Measurements from ENCODE around the gene SAMD1. TPM values are rescaled to one million over a fixed set of nuclear protein-coding genes. Genes with fewer than 3 reads are reported as not detected.

SAMD1 gene
- total and polyA plus RNA-seq, 2 of the 13 experiments (the other 11 are each of a cell fraction or from before 2014, with no cell fraction given), result 17.5 to 45.0 TPM

- no peak overlapping the region for H3K27ac ChIP-seq (ENCODE audit: extremely low read length, insufficient read depth, low read length)
- no peaks in the 10 kb centered on the region for H3K79me2 ChIP-seq (ENCODE audit: insufficient read depth, low read length)
- in situ Hi-C loops (cut with HindIII; ENCODE audit: extremely low pct_ligation_motif_present, low pct_unique_long_range_greater_than_20kb), result loop anchor here (25.0 kb wide), 1 partner anchor 295 kb away; the partner anchor contains the start of genes C19orf53 and MRI1
- no peak for TF ChIP-seq ZNF503 (CRISPR knock-in tag; IDR thresholded peaks at IDR 0.05)
- TF ChIP-seq AHR (CRISPR knock-in tag; IDR thresholded peaks at IDR 0.05), result no peak
- DNase-seq (ENCODE audit: low spot score) (no peak), ATAC-seq (no peak), FAIRE-seq (no peak)
- intact Hi-C loops (cut with micrococcal nuclease; ENCODE audit: unreplicated experiment), result no loop called here
- peaks cover 32% of the 10 kb centered on the region for H3K4me1 ChIP-seq (ENCODE audit: insufficient read depth, low read length)
- H3K4me3 ChIP-seq (replicated peaks in 1 of 3; ENCODE audit: insufficient read depth in 1 of 3, low read depth in 2 of 3, low read length in 3 of 3), result no peak overlapping the region
- H3K27me3 ChIP-seq (ENCODE audit: control insufficient read depth in 1 of 2, insufficient read depth in 2 of 2, low read length in 2 of 2), result no peaks in the 10 kb centered on the region
- no peaks in the 10 kb centered on the region for H4K20me1 ChIP-seq (ENCODE audit: insufficient read depth, low read length)
- no peak overlapping the region for H3K9ac ChIP-seq (ENCODE audit: insufficient read depth, low read depth, low read length)
- ChIA-PET POLR2A (interaction anchor here (1.4 kb wide), 1 partner anchor 15 kb away, joined by 3 read pairs; no protein-coding TSS in a partner anchor), CTCF (ENCODE audit: low intra/inter-chr PET ratio, low total read pairs) (no interaction called here)
- BruUV-seq (replicated peaks), result no TSS peak
- H2AFZ ChIP-seq (ENCODE audit: low read length), result no peak overlapping the region
- WGBS (ENCODE audit: low lambda C conversion rate), result 83% methylated on average over 16 of the region's 19 CpGs
- H3K9me3 ChIP-seq (ENCODE audit: low read length), result no peaks in the 10 kb centered on the region
- H3K4me2 ChIP-seq (ENCODE audit: low read depth, low read length), result no peak overlapping the region
- no peaks in the 10 kb centered on the region for H3K36me3 ChIP-seq (replicated peaks in 1 of 2; ENCODE audit: control insufficient read depth in 1 of 2, insufficient read depth in 2 of 2, low read length in 2 of 2)
These were observed 33.7 kb downstream of the SAMD1 start for GRCh38 chr19:14056741-14057356.

- in situ Hi-C loops (cut with HindIII; ENCODE audit: extremely low pct_ligation_motif_present, low pct_unique_long_range_greater_than_20kb), result loop anchor here (25.0 kb wide), 1 partner anchor 294 kb away; the partner anchor contains the start of genes C19orf53 and MRI1
- H4K20me1 ChIP-seq (ENCODE audit: insufficient read depth, low read length), result no peaks in the 10 kb centered on the region
- no peak for FAIRE-seq
- ChIA-PET CTCF (ENCODE audit: low intra/inter-chr PET ratio, low total read pairs) (no interaction called here), POLR2A (interaction anchor here (1.4 kb wide), 1 partner anchor 15 kb away, joined by 3 read pairs; no protein-coding TSS in a partner anchor)
- no peaks in the 10 kb centered on the region for H3K27me3 ChIP-seq (ENCODE audit: control insufficient read depth in 1 of 2, insufficient read depth in 2 of 2, low read length in 2 of 2)
- H3K4me1 ChIP-seq (ENCODE audit: insufficient read depth, low read length), result peaks cover 26% of the 10 kb centered on the region
- DNase-seq (ENCODE audit: low spot score), result no peak
- WGBS (ENCODE audit: low lambda C conversion rate), result 92% methylated on average over 5 of the region's 10 CpGs
- intact Hi-C loops (cut with micrococcal nuclease; ENCODE audit: unreplicated experiment), result no loop called here
- H3K4me3 ChIP-seq (replicated peaks in 1 of 3; ENCODE audit: insufficient read depth in 1 of 3, low read depth in 2 of 3, low read length in 3 of 3), result no peak overlapping the region
- BruUV-seq (replicated peaks), result no TSS peak
- no peak overlapping the region for H3K4me2 ChIP-seq (ENCODE audit: low read depth, low read length)
- no peaks in the 10 kb centered on the region for H3K36me3 ChIP-seq (replicated peaks in 1 of 2; ENCODE audit: control insufficient read depth in 1 of 2, insufficient read depth in 2 of 2, low read length in 2 of 2)
- H3K79me2 ChIP-seq (ENCODE audit: insufficient read depth, low read length), result no peaks in the 10 kb centered on the region
- H3K27ac ChIP-seq (ENCODE audit: extremely low read length, insufficient read depth, low read length), result no peak overlapping the region
- peak; percentile 78 for TF ChIP-seq ZNF629 (CRISPR knock-in tag; conservative IDR thresholded peaks at IDR 0.05)
- TF ChIP-seq SOX5 (CRISPR knock-in tag; IDR thresholded peaks at IDR 0.05; ENCODE audit: borderline replicate concordance), result no peak
- H2AFZ ChIP-seq (ENCODE audit: low read length), result no peak overlapping the region
- no peak overlapping the region for H3K9ac ChIP-seq (ENCODE audit: insufficient read depth, low read depth, low read length)
- ATAC-seq, result no peak
- no peaks in the 10 kb centered on the region for H3K9me3 ChIP-seq (ENCODE audit: low read length)
These were observed 34.4 kb downstream of the SAMD1 start for GRCh38 chr19:14056069-14056666.
